Cerebellar nuclear complex (tissue), 1 donor: ENCODE results near the gene RAB9A.

ENCODE experiments used
- DNase-seq, 2 experiments: peaks; one replicate each; lab custom pipeline; 2025; lab: John Stamatoyannopoulos, UW

Gene RAB9A

DNA sequence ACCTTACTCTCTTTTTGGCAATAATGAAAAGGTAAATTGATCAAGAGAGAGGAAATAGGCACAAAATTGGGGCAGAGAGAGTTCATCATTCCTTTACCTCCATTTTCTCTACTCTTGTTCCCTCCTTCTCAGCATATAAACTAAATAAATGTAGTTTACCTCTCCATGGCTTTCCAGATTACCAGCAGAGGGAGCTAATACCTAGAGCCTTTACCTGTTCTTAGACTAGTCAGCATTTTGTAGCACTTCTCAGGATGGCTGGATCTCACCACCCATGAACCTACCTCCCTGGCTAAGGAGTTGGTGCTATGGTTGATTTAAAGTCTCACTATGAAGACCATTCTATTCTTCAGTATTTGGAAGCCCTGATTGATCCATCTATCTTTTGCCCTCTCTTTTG is 61.3 kb downstream of the RAB9A start:
- DNase-seq, result no peak

DNA sequence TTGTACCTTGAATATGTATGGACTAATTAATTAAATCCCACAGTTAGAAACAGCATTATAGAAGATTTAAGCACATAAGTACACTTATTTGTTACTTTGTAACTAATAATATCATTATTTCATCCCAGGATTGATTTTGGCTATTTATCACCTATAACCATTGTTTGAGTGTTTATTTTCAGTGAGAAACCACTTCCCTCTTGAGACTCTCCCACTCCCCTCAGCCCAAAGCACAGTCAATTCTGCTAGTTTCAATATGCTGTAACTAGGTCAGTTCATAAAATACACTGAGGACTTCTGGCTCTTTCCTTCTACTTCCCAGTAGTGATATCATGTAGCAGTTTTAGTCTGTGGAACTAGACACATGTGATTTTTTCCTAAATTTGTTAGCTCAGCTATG is 61.9 kb downstream of the RAB9A start:
- no peak for DNase-seq

DNA sequence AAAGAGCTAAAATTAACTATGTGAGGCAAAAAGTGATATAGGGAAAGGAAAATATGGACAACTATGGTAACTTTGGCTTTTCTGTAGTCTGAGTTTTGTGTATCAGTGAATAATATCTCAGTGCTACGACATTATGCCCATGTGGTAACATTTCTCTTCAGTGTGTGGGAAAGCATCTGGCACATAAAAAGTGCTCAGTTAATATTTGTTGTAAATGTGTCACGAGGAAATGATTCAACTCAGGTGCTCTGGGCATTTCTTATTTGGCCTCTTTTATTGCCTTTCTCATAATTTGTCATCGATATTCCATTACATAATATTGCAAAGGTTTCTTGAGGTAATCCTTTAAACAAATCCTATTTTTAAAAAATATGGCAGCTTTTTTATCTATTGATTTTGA is 63.2 kb downstream of the RAB9A start:
- DNase-seq, result no peak

DNA sequence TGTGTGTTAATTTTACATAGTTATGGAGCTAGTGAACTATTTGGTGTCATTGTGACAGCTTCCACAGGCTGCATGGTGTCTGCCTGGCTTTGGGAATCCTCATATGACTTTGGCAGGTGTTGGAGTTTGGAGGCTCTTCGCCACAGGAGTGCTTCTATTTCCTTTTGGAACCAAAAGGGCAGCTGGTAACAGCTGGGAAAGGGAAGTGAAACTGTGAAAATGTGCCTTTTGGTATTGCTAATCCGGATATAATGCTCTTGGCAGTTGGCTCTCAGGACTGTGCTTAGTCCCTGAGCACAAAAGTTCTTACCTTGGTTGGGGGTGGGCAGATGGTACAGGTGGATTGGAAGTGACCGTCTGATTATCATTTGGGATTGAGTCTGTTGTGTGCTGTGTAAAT is 63.7 kb downstream of the RAB9A start:
- DNase-seq, result no peak

DNA sequence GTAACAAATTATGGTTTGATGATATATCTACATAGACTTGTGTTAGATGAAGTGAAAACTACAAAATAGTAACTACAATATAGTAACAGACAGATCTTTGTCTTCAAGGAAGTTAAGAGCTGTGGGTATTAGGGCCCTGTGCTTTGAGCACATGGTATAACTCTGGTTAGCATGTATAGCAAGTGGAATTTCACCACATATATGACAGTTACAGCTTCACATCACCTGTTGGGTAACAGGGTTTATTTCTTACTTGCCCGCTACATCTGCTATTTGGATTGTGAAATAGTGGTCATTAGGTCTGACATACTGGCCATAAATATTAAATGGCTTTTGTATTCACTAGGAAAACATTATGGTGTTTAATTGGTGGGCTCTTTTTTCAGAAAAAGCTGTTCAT is 65.8 kb downstream of the RAB9A start:
- DNase-seq, result no peak

DNA sequence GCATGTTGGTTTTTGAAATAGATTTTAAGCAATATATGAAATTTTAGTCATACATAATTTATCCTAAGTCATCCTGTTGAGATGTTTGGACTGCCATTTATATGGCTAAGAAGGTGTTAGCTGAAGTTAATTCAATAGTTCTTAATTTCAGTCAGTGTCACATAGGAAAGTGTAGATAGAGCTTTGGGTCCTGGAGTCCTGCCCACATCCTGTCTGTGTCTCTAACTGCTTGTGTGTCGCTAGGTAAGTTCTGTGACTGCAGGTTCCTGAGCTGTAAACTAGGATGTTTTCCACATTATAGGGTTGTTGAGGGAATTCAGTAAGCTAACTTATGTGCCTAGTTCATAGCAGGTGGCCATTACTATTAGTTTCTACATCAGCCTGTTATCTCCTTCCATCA is 66.3 kb downstream of the RAB9A start:
- no peak for DNase-seq

DNA sequence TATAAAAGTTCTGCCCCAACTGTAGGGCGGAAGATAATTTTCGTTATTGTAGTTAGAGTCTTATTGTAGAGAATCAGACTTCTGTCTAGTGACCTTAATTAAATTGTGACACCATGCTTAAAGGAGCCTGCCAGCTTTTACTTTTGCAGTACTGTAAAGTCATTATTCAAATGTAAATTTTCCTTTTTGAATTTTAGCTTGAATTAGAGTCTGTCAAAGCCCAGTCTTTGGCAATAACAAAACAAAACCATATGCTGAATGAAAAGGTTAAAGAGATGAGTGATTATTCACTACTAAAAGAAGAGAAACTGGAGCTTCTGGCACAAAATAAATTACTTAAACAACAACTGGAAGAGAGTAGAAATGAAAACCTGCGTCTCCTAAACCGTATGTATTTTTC is 67.5 kb downstream of the RAB9A start:
- DNase-seq, result no peak

DNA sequence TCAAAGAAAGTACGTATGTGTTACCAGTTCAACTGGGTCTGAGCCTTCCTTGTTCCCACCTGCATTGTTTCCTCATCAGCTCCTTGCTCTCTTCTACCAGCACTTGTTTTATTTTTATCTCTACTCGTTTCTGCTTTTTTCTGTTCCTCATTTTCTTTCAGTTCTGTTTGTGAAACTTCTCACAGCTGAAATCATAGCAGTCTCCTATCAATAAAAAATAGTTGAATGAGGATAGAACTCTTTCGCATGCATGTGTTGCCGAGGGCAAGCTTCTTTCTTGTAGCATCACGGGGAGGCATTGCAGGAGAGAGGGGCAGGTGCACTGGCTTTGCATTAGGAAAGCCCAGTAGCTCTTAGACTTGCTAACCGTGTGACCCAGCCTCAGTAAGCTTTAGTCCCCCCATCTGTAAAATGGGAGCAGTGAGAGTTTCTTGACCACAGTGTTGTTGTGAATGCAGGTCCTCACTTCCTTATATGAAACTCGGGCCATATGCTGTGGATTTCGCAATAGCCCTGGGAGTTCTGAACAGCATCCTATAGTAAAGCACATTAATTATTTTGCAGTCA is 70.3 kb downstream of the RAB9A start:
- no peak for DNase-seq
